KOPT-K1 (cell line): ENCODE measurements around the gene IL18BP.

Experiments used
- H3K27ac ChIP-seq: fragments of 200-600 bp; sonication (generic); 2 replicates; pipeline ENCODE4 v1.5.1; 2016; ENCODE audit warnings: antibody characterized with exemption, mild to moderate bottlenecking, low read depth, low read length; ENCODE audit not compliant: poor library complexity, severe bottlenecking
- H3K36me3 ChIP-seq: fragments of 200-600 bp; sonication (generic); 2 replicates; pipeline ENCODE4 v1.5.1; 2017; ENCODE audit warnings: antibody characterized with exemption, mild to moderate bottlenecking, low read length, moderate library complexity; ENCODE audit not compliant: insufficient read depth
- H3K9me3 ChIP-seq: fragments of 200-600 bp; sonication (generic); 2 replicates; pipeline ENCODE4 v1.5.1; 2017; ENCODE audit warnings: antibody characterized with exemption, low read length, mild to moderate bottlenecking; ENCODE audit not compliant: insufficient read depth, poor library complexity, severe bottlenecking

The IL18BP gene

DNA sequence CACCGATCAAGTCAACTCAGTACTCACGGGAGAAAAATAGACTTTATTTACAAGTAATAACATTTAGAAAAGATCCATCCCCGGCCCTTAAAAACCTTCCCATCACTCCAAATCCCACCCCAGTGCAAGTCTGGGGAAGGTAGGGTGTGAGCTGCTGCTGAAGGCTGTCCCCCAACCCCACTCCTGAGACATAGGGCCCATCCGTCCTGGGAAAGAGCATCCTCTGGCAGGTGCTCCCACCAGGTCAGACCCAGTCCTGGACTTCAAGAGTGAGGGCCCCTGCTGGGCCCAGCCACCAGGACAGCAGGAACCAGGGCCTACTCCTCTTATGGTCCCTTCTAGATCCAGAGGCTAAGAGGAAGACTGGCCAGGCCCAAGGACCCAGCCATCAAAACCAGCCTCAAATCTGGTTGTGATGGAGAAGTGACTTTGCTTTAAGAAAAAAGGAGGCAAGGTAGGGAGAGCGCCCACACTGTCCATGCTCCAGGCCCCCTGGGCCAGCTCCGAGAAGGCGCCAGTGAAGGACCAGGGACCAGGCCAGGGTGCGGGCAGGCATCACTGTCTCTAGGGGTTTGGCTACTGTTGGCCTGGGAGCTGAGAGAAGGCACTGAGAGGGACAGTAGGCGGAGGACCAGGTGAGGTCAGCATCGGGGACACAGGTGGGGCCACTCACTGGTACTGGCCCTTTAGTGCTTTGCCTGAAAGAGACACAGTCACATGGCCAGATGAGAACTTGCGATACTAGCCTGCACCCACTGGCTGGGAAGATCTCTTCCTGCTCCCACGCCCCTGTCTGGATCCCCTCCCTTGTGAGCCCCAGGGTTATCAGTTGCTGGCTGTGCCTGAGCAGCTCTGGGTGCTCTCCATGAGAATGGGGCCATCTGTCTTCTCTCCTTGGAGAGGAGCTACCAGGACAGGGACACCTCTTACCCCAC lies 4.4 kb downstream of the IL18BP start:
- H3K27ac ChIP-seq: no peak overlapping the region
- H3K36me3 ChIP-seq: peaks cover 84% of the 10 kb centered on the region
- no peaks in the 10 kb centered on the region for H3K9me3 ChIP-seq

DNA sequence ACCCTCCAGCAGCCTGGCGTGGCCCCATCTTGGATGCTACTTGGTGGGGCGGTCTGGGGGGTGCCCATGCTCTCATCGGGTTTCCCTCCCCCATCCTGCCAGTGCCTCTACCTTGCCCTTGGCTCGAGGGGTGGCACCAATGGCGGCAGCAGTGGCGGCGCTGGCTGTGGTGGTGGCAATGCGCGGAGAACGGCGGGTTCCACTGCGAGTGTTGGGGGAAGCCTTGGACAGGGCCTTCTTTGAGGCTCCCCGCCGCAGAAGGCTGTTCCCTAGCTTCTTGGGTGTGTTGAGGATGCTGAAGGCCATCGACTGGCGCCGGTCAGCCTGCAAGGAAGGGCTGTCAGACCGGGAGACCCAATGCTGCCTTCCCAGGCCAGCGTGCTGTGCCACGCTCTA lies 5.1 kb downstream of the IL18BP start:
- Histone ChIP-seq H3K36me3 (peaks cover 91% of the 10 kb centered on the region), H3K9me3 (no peaks in the 10 kb centered on the region), H3K27ac (no peak overlapping the region)

DNA sequence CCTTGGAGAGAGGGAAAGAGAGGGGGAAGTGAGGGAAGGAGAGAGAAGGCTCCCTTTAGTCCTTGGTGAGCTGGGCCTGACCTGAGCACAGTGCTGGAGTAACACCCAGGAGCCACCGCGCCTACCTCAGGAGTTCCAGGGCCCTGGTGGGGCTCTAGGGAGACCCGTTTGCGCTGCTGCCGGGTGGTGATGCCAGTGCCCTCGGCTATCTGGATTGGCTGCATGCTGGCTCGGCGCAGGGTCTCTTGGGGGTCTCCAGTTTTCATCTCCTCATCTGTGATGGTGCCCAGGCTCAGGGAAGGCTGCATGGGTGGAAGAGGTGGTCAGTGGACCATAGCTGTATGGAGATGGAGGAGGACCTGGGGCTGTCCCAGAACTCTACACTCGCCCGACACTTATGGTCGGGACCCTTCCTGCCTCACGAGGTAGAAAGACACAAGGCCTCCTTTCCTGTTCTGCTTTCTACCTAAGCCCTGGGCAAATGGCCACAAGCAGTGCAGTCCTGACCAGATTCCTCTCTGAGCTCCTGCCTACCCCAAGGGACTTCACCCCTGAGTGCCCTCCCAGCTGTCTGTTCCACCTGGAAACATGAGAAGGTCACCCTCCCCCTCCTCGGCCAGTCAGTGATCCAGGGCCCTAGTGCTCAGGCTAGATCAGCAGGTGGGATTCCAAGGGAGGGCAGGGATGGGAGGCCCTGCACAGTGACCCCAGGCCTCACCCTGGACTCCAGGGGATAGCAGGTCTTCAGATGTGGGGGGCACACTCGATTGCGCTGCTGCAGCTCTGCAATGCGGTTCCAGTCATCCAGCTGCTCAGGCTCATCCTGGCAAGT lies 6.0 kb downstream of the IL18BP start:
- Histone ChIP-seq H3K27ac (no peak overlapping the region), H3K9me3 (no peaks in the 10 kb centered on the region), H3K36me3 (peaks cover 99% of the 10 kb centered on the region)

DNA sequence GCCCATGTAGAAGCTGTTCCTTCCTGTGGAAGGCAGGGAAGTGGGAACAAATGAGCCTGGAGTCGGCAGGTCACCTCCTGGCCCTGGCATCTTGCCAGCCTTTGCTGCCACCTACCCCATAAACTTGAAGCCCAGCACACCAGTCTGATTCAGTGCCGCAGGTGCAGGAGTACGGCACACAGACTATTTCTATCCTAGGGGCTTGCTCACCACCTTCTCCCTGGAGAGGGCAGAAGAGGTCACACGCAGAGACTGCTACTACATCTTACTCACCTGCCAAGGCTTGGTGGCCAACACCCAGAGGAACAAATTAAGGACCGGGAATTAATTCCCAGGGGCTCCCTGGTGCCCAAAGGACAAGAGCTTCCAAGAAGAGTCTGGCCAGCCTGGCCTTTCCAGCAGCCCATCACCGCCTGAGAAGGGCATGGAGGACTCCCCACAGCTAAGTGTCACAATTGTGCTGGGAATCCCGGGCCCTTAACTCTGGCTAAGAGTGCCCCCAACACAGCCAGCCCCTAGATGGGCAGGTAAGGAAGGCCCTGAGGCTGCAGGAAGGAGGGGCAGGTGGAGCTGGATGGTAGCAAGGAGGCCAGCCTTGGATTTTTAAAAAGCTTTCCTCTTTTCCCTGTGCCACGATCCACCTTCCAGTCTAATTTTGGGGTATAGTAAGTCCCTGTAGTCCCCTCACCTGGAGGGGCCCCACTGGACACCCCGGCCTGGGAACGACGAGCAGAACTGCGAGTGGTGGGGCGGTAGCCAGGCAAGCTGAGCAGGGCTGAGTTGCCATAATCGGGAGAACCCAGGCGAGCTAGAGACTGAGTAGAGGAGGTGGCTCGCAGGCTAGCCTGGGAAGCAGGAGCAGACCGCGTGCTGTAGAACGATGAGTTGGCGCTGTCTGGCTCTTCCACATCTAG lies 6.9 kb downstream of the IL18BP start:
- Histone ChIP-seq H3K27ac (no peak overlapping the region), H3K9me3 (no peaks in the 10 kb centered on the region), H3K36me3 (peaks cover 100% of the 10 kb centered on the region)

DNA sequence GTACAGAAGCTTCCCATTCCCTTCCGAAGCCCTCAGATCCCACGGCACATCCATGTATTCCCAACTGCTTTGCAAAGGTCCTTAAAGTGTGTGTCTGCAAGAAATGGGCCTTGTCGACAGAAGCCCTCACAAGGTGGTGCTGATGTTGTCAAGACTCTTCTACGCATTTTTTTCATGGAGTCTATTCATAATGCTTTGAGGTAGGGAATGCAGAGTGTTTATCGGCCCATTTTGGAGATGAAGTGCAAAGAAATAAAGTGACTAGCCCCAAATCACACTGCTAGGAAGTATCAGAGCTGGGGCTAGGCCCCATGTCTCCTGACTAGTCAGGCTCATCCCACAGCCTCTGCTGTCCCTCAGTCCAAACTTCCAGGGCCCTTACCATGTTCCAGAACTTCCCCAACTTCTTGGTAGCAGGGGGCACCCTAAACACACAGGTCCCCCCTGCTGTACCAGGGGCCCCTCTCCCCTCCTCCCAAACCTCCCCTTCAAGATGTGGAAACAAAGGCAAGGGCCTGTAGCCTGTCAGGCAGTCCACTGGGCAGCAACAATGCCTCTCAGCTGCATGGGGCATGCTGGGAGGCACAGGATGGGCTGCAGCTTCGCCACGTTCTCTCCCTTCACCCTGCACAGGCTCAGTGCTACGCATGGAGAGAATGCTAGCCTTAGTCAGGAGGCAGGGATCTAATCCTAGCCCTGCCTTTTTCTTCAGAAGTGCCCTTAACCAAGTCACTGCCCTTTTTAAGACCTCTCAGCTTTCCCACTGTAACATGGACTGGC lies 7.8 kb downstream of the IL18BP start:
- no peaks in the 10 kb centered on the region for H3K9me3 ChIP-seq
- peaks cover 100% of the 10 kb centered on the region for H3K36me3 ChIP-seq
- H3K27ac ChIP-seq: no peak overlapping the region

DNA sequence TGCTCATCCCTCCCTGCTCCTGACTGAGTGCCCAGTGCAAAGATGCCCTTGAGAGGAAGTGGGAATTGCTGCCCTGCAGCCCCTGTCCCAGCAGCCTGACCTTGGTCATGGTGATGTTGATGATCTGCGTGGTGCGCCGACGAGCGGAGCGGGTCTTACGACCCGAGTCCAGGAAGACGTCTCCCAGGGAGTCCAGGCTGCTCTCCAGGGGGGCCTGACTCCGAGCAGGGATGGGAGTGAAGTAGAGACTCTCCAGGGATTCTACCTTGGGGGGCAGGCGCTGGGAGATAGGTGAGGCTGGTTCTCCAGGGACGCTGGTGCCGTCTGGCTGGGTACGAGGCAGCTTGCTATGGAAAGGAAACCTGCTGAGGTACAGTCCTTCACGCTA lies 8.4 kb downstream of the IL18BP start:
- no peak overlapping the region for H3K27ac ChIP-seq
- H3K36me3 ChIP-seq: peaks cover 100% of the 10 kb centered on the region
- H3K9me3 ChIP-seq: no peaks in the 10 kb centered on the region

DNA sequence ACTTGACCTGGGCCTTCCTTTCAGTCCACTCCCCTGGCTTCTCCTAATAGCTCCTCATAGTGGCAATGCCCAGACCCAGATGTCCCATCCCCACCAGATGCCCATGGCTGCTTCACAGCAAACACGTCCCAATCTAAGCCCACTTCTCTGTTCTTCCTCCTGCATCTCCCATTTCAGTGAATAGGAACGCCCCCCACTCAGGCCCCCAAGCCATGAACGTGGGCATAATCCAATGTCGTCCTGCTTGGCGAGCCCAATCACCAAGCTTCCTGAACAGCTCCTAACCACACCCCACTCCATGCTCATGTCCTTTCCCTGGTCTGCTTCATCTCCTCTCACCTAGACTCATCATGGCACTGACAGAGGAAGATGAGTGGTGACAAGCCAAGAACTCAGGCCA lies 8.9 kb downstream of the IL18BP start:
- no peaks in the 10 kb centered on the region for H3K9me3 ChIP-seq
- peaks cover 100% of the 10 kb centered on the region for H3K36me3 ChIP-seq

DNA sequence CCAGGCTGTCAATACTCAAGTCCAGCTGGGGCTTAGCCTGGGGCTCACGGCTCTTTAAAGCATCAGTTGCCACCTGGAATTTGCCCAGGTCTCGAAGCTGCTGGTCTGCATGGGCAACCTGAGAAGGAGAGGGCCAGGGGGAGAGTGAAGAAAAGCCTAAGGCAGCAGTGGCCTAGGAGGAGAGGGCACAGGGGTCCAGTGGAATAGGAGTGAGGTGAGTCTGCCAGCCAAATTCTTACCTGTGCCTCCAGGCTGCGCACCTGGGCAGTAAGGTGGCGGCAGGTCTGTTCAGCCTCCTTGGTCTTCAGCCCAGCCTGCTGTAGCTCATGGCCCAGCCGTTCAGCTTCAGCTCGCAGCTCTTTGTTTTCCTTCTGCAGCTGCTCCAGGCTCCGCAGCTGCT lies 10.0 kb downstream of the IL18BP start:
- Histone ChIP-seq H3K9me3 (no peaks in the 10 kb centered on the region), H3K36me3 (peaks cover 100% of the 10 kb centered on the region), H3K27ac (no peak overlapping the region)

More for the DNA sequence above, 8.9 kb downstream of the IL18BP start:
- no peak overlapping the region for H3K27ac ChIP-seq

DNA sequence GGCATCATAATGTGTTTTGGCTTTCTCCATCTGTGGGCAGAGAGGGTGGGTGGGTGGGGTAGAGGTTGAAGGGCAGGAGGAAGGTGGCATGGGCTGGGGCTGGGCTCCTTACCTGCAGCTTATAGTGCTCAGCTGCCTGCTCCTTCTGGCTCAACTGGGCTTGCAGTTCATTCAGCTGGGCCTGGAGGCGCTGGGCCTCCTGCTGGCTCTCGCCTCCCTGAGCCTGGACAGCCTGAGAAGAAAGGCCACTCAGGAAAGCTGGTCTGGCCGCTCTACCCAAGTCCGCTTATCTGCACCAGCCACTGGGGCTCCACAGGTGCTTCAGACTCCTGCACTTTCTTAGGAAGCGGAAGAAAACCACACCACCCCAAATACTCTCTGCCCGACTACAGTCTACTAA lies 10.4 kb downstream of the IL18BP start:
- no peak overlapping the region for H3K27ac ChIP-seq
- H3K9me3 ChIP-seq: no peaks in the 10 kb centered on the region
- H3K36me3 ChIP-seq: peaks cover 100% of the 10 kb centered on the region

DNA sequence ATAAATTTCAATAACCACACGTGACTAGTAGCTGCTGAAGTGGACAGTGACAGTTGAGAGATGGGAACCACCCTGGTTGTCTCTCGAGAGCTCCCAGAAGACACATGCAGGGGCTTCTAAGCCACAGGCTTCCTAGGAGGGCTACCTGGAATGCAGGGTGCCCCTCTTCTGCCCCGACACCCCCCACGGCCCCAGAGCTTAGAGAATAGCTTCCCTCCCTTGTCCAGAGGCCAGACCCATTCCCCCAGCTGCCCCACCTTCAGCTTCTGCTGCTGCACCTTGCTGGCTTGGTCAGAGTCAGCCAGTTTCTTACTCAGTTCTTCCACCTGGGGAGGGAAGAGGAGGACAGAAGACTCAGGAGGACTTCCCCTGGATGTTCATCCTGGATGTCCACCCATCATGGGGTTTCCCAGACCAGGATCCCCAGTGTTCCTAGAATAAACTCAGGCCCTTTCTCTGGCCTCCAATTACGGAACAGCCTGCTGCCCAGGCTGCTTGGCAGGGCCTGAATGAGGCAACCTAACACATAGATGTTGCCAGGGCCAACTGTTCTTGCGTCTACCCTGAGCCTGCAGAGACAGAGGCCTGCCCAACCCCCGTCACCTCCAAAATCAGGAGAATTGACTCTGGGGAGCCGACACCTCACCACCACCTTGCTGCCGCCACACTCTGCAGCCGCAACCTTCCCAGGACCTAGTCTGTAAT lies 12.0 kb downstream of the IL18BP start:
- peaks cover 100% of the 10 kb centered on the region for H3K36me3 ChIP-seq
- H3K27ac ChIP-seq: no peak overlapping the region
- no peaks in the 10 kb centered on the region for H3K9me3 ChIP-seq

DNA sequence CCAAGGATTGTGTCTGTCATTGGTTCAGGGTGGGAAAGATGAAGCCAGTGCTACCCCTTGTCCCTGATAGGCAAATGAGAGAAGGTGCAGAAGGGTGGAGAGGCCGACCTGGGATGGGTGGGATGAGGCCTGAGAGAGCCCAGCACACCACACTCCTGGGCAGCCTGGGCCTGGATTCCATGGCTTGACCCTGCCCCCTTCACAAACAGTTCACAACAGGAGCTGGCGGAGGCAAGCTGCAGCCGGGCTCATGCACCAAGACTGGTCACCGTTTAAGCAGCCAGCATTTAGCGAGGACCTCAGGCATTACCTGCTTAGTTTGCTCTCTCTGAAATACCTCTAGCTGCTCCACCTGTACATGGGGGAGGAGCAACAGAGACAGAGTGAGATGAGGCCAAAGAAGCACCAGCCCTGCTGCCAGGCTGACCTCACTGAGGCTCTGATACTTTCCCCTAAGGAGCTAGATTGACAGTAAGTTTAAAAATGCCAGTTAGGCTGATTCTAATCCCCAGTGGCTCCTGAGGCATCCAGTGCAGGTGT lies 13.5 kb downstream of the IL18BP start:
- Histone ChIP-seq H3K9me3 (no peaks in the 10 kb centered on the region), H3K36me3 (peaks cover 100% of the 10 kb centered on the region), H3K27ac (no peak overlapping the region)

DNA sequence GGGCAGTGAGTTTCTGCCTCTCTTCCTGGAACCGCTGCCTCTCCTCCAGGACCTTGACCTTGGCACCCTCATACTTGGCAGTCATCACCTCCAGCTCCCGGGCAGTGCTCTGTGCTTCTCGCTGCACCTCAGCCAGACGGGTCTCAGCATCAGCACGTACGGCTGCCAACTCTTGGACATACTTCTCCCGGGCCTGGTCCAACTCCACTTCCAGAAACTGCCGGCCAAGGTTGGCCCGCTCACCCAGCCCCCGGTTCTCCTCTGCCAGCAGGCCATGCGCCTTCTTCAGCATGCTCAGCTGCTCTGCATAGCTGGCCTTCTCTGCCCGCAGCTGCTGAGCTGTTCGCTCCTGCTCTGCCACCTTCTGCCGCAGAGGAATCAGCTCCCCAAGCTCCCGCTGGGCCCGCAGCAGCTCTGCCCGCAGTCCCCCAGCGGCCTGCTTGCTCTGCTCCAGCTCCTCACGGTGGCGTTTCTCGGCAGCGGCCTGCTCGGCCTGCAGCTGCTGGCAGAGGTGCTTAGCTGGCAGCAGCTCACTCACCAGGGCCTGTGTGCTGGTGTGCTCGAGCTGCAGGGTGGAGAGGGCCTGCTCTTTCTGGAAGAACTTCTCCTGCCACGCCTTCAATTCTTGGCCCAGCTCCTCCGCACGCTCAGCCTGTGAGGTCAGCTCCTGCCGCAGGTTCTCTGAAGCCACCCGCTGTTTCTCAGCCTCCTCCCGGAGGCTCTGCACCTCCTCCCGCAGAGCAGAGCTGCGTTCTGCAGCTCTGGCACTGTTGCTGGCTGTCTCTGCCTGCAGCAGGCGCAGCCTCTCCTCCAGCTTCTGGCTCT lies 14.4 kb downstream of the IL18BP start:
- no peaks in the 10 kb centered on the region for H3K9me3 ChIP-seq
- peaks cover 100% of the 10 kb centered on the region for H3K36me3 ChIP-seq
- no peak overlapping the region for H3K27ac ChIP-seq
